HG03280 (cell line): ENCODE measurements around the gene PEX5.

ENCODE experiments used
- ATAC-seq: cut with Tn5 transposase; IDR thresholded peaks from one replicate; pipeline ENCODE4 v1.9.1; 2021; ENCODE audit warnings: mild to moderate bottlenecking, moderate library complexity; ENCODE audit not compliant: unreplicated experiment

PEX5 gene

DNA sequence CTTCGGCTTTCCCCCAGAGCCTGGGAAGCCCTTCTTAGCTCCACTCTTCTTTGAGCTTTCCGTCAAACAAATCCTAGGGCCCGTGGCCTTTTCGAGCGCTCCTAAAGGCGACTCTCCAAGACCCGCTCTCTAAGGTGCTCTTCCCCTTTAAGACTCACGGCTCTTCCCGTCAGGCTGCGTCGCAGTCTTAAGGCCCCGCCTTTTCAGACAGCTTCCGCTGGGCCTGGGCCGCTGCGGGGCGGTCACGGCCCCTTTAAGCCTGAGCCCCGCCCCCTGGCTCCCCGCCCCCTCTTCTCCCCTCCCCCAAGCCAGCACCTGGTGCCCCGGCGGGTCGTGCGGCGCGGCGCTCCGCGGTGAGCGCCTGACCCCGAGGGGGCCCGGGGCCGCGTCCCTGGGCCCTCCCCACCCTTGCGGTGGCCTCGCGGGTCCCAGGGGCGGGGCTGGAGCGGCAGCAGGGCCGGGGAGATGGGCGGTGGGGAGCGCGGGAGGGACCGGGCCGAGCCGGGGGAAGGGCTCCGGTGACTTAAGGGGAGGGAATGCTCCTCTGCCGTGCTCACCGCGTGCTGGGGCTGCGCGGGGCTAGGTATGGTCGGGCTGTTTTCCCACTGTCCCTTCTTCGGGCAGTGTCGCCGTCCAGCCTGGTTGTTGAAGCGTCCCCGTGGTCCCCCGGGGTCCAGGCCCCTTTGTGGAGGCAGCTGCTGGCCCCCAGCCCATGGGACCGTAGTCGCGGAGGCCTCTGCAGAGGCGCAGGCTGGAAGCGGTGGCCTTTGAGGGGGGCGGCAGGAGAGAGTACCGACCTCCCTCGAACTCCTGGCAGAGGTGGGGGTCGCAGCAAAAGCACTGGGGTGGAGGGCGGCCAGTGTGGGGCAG is at the start of gene PEX5:
Gene PEX5 (plus strand): TSS at position 289 of the 870 bp plus-strand sequence. CDS start 692 bp downstream, outside the sequence.
- ATAC-seq: peak; percentile 96

GRCh38 chr12:7141351-7142005 is 48.0 kb upstream of the PEX5 start:
- no peak for ATAC-seq

DNA sequence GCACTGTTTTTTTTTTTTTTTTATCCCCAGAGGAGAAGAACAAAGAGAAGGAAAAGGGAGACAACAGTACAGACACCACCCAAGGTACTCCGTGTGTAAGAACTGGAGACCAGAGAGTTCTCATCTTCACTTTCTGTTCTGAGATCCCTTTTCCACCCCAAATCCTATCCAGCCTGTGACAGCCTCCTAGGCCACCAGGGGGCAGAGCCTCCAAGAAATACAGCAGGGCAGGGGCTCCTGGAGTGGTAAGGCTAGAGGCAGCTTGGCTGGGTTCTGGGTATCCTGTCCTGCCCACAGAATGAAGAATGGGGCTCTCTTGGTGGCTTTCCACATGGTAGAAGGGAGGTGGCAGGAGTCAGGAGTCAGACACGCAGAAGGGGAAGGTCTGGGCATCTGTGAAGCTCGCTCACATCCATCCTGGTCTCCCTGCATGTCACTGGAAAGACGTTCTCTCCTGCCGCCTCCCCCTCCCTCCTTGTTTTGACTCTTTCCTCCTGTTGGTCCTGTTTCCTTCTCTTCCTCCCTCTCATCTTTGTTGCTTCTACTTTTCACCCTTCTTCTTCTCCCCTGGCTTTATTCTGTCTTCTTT is 47.3 kb upstream of the PEX5 start:
- ATAC-seq: no peak

DNA sequence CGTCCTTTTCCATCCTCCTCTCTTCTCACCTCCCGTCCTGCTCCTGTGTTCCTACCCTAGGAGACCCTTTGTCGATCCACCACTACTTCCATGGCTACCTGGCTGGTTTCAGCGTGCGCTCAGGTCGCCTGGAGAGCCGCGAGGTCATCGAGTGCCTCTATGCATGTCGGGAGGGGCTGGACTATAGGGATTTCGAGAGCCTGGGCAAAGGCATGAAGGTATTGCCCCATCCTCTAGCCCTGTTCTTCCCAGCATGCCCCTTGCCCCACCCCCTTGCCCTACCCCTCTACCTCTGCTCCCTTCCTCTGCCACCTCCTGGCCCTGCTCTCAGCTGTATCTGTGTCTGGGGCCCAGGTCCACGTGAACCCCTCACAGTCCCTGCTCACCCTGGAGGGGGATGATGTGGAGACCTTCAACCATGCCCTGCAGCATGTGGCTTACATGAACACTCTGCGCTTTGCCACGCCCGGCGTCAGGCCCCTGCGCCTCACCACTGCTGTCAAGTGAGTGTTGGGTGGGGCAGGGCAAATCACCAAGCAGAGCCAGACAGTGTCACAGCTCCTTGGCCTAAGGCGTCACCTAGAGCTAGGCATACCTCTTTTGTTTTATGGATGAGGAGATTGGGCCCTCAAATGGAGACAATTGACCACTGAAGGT is 46.5 kb upstream of the PEX5 start:
- no peak for ATAC-seq

DNA sequence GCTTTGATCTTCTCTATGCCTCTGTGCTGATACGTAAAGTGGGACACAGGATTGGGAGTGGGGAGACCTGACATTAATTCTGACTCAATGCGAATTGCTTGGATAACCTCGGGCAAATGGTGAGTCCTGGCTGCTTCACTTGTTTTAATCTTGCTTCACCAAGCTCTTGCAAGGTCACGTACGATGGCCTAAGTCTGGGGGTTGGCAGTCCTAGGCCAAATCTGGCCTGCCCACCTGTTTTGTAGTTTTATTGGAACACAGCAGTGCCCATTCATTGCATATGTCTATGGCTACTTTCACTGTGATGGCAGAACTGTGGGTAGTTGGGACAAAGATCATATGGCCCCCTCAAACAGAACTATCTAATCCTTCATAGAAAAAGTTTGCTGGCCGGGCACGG is 45.9 kb upstream of the PEX5 start:
- ATAC-seq: no peak

DNA sequence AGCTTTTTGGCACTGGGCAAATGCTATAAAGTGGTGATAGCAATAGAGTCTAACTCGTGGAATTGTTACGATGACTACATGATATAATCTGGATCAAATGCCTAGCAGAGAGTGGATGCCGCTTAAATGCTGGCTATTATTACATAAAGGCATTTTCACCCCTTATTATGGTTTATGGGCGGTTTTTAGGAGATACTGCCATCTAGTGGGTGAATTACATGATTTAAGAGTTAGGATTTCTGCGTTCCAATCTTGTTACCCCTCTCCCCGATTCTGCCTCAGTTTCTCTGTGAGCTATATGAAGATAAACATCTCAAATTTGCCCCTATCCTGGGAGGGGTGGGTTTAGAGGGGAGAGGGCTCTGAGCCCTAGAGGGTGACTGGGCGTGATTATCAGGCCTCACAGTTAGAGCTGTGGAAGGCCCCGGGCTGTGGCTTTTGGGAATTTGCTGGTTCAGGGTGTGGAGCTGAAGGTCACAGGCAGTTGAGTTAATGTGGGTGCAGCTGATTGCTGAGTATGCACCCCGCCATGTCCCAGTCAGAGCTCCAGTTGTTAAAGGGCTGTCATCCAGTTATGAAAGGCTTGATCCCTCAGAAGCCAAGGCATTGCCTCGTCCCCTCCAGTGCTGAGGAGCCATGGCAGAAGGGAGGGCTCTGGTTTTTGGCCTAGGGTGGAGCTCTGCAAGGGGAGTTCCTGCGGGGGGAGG is 44.9 kb upstream of the PEX5 start:
- ATAC-seq: no peak

DNA sequence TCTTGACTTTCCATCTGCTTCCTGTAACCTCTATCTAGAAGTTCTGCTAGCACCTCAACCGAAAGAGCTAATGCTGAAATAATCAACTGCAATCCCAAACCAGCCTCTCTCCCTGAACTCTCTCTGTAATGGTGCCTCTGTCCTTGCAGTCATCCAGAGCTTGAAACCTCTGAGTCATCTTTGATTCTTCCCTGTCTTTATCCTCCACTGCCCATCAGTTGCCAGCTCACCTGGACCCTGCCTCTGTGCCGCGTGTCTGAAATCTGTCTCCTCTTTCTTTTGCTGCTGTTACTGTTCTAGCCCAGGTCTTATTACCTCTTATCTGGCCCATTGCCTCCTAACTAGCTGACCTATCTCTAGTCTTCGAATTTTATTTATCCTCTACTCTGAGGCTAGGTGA is 43.8 kb upstream of the PEX5 start:
- no peak for ATAC-seq

DNA sequence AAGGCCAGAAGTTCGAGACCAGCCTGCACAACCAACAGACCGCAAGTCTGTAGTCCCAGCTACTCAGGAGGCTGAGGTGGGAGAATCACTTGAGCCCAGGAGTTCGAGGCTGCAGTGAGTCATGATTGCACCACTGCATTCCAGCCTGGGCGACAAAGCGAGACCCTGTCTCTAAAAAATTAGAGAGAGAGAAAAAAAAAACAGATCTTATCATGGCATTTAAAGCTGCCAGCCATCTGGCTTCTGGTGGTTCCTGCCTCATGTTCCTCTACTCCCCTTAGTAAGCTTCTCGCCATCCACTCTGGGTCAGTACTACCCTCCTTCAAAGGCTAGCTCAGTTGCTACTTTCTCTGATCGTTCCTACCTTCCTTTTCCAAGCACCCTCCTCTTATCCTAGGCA is 43.3 kb upstream of the PEX5 start:
- ATAC-seq: no peak

DNA sequence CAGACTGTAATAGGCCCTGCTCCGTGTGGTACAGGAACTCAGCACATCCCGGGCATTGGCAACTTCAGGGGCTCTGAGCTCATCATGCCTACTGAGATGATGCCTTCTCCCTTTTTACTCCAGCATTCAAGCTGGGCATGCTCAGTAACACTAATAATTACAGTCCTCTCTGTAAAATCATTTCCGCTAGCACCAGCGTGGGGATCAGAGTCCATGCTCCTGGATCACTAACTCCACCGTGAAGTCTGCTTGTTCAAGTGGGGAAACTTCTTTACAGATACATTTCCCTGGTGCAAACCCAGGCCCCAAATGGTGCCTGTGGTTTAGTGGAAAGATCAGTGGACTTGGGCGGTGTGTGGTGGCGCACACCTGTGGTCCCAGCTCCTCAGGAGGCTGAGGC is 42.6 kb upstream of the PEX5 start:
- no peak for ATAC-seq

DNA sequence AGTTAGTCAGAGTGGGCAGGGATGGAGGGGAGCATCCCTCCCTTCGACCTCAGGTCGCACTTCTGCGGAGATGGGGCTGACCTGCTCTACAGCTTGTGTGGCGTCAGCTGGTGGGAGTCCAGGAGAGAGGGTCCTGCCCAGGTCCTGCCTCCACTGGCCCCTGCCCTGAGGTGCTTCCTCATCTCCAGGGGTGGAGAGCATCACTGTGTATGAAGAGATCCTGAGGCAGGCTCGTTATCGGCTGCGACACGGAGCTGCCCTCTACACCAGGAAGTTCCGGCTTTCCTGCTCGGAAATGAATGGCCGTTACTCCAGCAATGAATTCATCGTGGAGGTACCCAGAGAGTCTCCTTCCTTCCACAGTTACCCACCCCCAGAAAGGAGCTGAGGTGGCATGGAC is 39.1 kb upstream of the PEX5 start:
- ATAC-seq: no peak

DNA sequence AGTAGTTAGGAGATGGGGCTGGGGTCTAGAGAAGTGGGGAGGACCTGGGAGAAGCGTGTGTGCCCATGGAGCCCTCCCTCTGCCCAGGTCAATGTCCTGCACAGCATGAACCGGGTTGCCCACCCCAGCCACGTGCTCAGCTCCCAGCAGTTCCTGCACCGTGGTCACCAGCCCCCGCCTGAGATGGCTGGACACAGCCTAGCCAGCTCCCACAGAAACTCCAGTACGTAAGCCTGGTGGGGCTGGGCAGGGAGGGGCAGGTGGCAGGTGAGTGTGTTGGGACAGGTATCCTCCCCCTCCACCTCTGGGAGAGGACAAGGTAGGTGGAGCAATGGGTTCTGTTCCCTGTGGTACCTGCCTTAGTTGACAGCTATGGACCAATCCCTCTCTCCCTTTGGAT is 38.6 kb upstream of the PEX5 start:
- no peak for ATAC-seq

DNA sequence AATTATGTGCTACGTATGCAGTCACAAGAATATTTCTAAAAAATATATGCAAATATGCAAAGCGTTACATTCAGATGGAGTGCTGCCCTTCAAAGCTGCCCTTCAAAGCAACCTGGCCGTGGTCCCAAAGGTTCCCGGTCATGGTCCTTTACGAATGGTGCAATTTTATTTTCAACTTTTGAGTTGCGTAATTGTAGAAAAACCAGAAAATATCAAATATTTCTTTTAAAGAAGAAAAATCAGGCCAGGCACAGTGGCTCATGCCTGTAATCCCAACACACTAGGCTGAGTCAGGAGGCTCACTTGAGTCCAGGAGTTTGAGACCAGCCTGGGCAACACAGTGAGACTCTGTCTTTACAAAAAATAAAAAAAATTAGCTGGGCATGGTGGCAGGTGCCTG is 38.0 kb upstream of the PEX5 start:
- ATAC-seq: no peak

DNA sequence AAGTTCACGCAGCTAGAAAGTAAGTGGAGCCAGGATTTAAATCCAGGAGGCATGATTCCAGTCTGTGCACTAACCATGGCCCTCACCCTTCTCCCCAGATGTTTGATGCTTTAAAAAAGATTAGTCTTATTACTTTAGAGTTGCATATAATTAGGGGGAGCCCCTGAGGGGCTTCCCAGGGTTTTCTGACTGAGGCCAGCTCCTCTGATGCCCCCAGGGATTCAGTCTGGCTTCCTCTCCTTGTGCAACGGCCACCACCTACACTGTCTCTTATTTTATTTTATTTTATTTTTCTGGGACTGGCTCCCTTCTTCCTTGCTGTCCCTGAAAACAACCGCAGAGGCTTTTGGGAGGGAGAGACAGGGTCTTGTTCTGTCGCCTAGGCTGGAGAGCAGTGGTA is 36.7 kb upstream of the PEX5 start:
- ATAC-seq: no peak

GRCh38 chr12:7154042-7154441 is 35.4 kb upstream of the PEX5 start:
- no peak for ATAC-seq

GRCh38 chr12:7154901-7155470 is 34.5 kb upstream of the PEX5 start:
- ATAC-seq: no peak

DNA sequence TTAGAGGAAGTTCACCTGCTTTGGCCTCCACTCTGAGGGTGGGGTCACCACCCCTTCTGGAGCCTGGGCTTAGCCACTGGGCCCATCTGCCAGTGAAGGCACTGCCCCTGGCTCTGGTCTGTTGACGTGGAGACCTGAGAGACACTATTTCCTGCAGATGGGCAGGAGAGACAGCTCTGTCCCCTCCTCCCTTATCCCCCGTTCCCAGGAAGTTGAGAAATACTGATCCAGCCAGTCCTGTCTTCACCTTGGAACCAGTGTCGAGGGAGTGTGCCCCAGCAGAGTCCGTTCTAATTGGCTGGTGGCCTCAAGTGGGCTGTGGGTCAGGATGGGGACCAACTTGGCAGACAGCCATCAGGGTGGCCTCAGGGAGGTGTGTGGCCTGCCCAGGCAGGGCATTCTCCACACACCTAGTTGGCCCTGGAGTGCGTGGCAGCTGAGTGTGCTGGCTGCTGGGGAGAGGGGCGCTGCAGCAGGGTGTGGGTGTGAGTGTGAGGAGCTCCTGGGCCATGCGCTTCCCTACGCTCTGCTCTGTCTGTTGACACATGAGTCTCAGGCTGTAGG is 33.9 kb upstream of the PEX5 start:
- ATAC-seq: no peak

GRCh38 chr12:7156259-7157197 is 33.0 kb upstream of the PEX5 start:
- no peak for ATAC-seq

GRCh38 chr12:7157391-7157790 is 32.1 kb upstream of the PEX5 start:
- no peak for ATAC-seq
